MM.1S (cell line): ENCODE measurements around the gene CTNNBIP1.

Experiments
- EZH2 ChIP-seq: fragments of 300-600 bp; sonication (generic); optimal IDR thresholded peaks from 2 replicates; pipeline ENCODE3; 2017; ENCODE audit warnings: low read depth, mild to moderate bottlenecking, antibody characterized with exemption, low read length, mixed read lengths
- TF ChIP-seq, protein P1 (sequence below): fragments of 300-600 bp; sonication (generic); IDR thresholded peaks from 2 replicates; pipeline ENCODE4 v1.5.1; 2016; ENCODE audit warnings: antibody characterized with exemption, low read length, mixed read lengths

DNA sequence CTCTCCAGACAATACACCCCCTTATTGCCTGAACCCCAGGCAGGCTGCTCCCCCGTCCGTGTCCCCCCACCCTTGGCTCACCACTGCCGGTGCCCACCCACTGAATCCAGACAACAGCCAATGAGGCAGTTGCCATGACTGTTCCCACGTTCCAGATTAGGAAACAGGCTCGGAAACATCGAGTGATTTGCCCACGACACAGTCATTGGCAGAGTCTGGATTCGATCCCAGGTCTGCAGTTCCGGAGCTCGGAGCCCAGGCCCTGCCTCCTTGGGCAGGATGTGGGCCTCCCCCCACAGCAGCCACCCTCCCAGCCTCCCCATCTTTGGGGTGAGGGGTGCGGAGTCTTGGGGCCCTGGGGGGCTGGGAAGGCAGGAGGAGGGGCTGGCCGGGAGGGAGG is 66.0 kb downstream of the CTNNBIP1 start:
- TF ChIP-seq, protein P1, sequence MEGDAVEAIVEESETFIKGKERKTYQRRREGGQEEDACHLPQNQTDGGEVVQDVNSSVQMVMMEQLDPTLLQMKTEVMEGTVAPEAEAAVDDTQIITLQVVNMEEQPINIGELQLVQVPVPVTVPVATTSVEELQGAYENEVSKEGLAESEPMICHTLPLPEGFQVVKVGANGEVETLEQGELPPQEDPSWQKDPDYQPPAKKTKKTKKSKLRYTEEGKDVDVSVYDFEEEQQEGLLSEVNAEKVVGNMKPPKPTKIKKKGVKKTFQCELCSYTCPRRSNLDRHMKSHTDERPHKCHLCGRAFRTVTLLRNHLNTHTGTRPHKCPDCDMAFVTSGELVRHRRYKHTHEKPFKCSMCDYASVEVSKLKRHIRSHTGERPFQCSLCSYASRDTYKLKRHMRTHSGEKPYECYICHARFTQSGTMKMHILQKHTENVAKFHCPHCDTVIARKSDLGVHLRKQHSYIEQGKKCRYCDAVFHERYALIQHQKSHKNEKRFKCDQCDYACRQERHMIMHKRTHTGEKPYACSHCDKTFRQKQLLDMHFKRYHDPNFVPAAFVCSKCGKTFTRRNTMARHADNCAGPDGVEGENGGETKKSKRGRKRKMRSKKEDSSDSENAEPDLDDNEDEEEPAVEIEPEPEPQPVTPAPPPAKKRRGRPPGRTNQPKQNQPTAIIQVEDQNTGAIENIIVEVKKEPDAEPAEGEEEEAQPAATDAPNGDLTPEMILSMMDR: no peak
- TF ChIP-seq EZH2: no peak
